NCI-H1092 treated with DMSO at 0.1 percent for 48 hours (cell line): Measurements from ENCODE around the gene MYRIP.
"Not testable (repeated sequence)": the region's sequence is repeated elsewhere in the genome, so short reads cannot be mapped to it uniquely, and the experiment has no call there.

Experiments
- DNase-seq: peaks from one replicate; lab custom pipeline; 2025; lab: John Stamatoyannopoulos, UW

MYRIP gene

GRCh38 chr3:39808467-39809180 lies 785 bp upstream of the MYRIP start:
- peak; percentile 32 for DNase-seq

- no peak for DNase-seq
Measured at GRCh38 chr3:39809995-39810595, 686 bp downstream of the MYRIP start.

DNA sequence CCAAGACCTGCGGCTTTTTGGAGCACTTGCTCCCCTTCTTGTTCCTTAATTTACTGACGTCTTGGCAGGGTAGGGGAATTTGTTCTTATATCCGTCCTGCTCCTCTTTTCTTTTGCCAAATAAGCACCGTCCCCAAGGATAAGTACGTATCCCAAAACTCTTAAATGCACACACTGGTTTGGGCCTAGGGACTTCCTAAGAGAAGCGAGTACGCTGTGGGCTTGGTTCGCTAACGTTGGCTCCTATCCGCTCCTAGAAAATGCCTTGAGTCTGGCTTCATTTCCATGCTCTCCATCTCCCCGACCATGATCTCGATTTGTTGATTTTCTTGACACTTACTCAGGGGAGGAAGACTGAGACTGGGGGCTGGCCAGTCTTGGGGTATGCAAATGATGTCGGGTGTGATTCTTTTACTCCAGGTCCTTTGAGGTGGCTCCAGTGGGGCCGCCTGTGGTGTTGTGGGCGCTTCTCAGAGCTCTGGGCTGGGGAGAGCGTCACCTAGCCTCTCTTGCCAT lies 1.3 kb downstream of the MYRIP start:
- DNase-seq = no peak

DNA sequence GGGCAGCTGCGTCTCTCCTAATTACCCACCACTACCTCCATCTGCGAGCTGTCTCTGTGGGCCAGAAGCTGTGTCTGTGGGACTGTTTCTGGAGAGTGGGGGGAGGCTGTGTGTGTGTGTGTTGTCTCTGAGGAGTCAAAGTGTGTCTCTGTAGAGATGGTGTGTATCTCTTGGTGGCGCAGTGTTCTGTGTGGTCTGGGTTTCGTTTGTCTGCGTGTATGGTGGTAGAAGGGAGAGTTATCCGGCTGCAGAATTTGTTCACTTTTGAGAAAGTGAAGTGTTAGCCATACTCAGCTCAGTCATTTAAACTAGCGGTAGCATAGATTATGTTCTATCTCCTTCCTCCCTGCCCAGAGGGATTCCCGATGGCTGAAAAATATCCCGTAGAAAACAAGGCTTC lies 2.2 kb downstream of the MYRIP start:
- DNase-seq = no peak

- no peak for DNase-seq
Measured at GRCh38 chr3:39812537-39812936, 3.1 kb downstream of the MYRIP start.

- peak; percentile 23 for DNase-seq
Measured at GRCh38 chr3:39814007-39814406, 4.6 kb downstream of the MYRIP start.

DNA sequence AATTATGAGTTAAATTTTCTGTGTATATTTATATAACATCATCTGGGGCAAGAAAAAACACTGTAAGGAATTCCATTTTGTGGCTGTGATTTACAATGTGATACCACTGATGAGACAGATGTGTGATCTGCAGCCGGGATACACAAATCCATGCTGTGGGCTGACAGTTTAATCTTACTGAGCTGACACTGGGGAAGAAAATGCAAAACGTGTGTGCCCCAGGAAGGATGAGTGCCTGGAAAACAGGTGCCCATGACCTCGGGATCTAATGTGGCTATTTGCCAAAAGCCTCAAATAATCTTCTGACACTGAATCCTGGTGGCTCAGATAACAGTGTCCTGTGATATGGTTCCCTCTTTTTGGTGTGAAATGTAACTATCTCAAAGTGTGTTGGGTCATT lies 10.5 kb downstream of the MYRIP start:
- DNase-seq = no peak

DNA sequence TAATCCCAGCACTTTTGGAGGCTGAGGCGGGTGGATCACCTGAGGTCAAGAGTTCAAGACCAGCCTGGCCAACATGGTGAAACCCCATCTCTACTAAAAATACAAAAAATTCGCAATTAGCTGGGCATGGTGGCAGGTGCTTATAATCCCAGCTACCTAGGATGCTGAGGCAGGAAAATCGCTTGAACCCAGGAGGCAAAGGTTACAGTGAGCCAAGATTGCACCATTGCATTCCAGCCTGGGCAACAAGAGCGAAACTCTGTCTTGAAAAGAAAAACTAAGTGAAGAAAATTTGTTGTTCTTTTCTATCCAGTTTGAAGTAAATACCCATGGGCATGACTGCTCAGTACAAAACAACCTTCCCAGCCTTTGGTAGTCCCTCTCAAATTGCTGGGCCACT lies 24.4 kb downstream of the MYRIP start:
- not testable (repeated sequence) for DNase-seq

DNA sequence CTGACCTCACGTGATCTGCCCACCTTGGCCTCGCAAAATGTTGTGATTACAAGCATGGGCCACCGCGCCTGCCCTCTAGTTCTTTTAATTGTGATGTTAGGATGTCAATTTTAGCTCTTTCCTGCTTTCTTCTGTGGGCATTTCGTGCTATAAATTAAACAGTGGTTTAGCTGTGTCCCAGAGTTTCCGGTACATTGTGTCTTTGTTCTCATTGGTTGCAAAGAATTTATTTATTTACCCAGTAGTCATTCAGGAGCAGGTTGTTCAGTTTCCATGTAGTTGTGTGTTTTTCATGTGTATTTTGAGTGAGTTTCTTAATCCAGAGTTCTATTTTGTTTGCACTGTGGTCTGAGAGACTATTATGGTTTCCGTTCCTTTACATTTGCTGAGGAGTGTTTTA lies 30.1 kb downstream of the MYRIP start:
- DNase-seq = no peak

DNA sequence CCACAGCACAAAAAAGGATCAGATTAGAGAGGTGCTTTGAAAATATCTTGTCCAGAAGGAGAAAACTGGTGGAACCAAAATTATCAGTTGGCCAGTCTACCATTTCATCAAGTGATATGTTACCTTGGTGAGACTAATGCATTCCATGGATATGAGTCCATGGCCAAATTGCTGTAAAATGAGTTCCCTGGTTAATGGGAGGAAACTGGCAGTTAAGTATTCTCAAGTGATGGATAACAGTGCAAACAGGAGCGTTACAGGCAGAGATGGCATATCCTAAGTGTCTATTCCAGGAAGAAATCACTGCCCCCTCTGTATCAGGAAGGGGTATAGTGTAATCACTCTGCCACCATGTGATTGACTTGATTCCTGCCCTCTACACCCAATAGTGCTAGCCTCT lies 34.0 kb downstream of the MYRIP start:
- no peak for DNase-seq

GRCh38 chr3:39848365-39848764 lies 39.0 kb downstream of the MYRIP start:
- DNase-seq = no peak

DNA sequence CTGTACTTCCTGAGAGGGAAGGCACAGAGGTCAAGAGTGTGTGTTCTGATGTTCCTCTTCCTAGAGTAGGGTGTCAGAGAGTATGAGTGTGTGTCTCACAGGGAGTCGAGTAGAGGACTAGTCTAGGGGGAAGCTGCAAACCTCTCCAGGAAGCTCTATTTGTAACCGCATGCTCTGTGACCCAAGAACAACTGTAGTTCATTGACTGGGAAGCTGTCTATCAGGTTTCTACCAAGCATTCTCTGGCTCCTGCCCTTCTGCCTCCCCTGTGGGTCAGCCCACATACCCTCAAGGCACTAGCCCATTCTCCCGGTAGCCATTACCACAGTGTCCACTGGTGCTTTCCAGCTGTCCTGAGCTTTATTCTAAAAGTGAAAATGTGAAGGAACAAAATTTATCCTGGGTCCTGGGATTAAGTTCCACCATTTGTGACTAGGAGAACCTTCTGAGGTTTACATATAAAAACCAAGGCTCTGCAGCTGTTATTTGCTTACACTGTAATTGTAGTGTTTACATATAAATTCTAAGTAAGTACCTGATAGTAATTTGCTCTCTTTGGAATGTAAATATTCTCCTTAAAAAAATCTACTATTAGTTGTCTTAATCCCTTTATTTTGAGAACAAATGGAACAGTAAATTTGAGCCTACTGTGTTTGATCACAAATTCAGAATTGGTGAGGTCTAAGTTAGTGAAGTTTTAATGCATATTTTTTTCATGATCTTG lies 40.7 kb downstream of the MYRIP start:
- peak; percentile 78 for DNase-seq

DNA sequence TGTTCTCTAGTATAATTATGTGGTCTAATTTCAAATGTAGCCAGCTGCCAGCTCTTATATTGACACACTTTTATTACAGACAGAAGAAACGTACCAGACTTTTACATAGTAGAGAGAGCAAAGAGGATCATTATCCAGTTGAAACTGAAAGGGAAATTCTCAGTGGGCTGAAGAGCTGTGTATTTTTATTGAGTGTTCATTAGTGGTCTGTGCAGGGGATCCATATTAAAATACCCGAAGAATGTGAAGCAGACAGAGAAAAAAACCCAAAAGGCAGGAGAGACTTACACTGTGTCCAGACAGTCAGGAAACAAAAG lies 41.3 kb downstream of the MYRIP start:
- DNase-seq = peak; percentile 80

DNA sequence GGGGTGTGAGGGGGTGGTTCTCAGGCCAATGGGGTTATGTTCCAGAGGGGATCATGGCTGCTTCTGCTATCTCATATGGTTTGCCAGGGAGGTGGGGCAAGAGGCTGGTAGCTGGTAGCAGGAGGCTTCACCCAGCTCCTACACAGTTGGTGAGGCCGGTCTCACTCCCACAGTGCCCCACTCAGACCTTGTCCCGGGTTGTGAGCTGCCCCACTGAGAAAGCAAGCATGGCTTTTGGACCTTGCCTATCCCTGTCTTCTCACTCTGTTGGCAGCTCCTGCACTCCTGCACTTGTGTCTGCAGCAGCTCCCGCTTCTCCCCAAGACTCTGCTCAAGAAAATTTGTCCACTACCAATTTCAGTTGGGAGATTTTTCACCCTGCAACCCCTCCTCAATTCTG lies 46.1 kb downstream of the MYRIP start:
- no peak for DNase-seq

DNA sequence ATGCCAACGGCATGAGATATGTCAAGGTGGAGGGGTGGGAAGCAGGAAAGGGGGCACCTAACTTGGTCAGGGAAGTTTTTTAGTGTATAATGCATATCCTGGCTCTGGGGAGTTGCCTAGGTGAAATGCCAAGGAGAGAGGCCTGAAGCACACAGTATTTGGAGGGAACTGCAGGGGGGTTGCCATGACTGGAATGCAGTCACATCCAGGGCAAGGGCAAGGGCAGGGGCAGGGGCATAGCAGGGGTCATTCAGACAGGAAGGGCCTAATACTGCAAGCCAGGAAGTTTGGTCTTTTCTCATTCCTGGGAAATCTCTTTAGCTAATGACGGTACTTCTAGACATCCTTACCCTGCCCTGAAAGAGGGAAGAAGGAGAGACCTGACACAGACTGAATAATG lies 60.5 kb downstream of the MYRIP start:
- DNase-seq = no peak

GRCh38 chr3:39870706-39871105 lies 61.3 kb downstream of the MYRIP start:
- no peak for DNase-seq

DNA sequence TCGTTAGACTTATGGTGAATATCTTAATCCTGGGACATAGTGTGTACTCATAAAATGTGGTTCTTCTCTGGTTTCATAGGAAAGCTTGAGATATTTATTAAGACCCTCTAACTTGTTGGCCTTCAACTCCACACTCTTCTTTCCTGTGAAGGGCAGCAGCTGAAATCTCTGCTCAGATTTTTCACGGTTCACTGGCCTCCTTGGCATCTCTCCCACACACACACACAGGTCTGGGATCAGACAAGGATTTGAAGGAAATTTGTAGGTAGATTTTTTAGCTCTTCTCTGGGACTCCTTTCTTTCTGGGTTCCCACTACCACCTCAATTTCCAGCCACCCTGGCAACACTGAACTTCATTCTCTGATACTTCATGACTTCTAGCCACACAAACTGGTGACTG lies 70.2 kb downstream of the MYRIP start:
- peak; percentile 25 for DNase-seq

- no peak for DNase-seq
Measured at GRCh38 chr3:39882111-39882510, 72.7 kb downstream of the MYRIP start.

GRCh38 chr3:39892068-39892467 lies 82.7 kb downstream of the MYRIP start:
- DNase-seq = no peak

DNA sequence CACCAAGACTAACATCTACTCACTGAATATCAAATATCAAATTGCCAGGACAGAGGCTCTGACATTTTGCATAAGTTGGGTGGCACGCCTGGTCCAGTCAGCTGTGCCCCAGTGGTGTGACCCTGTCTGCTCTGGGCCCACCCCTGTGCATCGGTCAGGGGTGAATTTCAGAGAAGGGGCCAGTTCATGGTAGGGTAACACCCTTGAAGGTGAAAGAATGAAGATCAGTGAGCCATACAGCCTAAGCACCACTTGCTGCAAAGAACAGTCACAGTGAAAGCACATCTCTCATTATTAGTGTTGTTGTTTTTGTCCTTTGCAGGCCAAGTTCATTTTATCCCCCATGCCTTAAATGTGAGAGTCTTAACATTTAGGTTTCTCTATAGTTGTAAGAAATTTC lies 86.8 kb downstream of the MYRIP start:
- DNase-seq = no peak

GRCh38 chr3:39900462-39901002 lies 91.1 kb downstream of the MYRIP start:
- DNase-seq = no peak

DNA sequence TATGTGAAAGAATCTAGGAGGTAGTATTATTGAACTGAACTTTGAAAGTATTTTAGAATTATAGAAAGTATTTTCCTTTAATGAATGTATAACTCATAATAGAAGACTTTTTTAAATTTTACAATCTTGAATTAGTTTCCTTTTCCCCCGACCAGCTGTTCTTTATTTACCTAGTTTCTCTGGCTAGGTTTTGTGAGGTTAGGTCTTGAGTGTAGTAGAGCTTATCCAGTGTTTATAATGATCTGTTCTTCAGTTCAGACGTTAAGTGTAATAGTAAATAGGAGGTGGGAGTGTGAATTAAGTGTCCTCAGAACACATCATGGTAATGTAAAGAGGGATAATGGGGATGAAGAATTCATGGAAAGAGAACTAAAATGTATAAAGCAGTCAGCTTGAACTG lies 93.8 kb downstream of the MYRIP start:
- DNase-seq = peak; percentile 29

DNA sequence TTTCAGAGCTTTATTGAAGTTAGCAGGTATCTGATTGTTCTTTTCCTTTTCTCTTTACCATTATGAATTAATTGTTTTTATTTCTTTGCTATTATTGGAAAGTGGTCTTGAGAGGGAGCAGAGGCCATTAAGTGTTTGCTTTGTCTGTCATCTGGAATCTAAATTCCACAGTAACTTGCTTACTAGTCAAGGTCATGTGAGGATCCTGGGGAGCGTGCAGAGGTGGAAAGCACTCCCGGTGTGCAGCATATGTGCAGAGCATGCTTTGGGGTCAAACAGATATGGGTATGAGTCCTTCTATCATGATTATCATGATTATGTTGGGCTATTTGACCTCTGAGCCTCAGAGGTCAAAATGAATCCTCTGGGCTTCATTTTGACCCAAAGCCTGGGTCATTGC lies 96.4 kb downstream of the MYRIP start:
- no peak for DNase-seq
